Measurements from ENCODE around the gene ENOX1.
"Not testable (repeated sequence)": the region's sequence is repeated elsewhere in the genome, so short reads cannot be mapped to it uniquely, and the experiment has no call there.

Gene ENOX1

DNA sequence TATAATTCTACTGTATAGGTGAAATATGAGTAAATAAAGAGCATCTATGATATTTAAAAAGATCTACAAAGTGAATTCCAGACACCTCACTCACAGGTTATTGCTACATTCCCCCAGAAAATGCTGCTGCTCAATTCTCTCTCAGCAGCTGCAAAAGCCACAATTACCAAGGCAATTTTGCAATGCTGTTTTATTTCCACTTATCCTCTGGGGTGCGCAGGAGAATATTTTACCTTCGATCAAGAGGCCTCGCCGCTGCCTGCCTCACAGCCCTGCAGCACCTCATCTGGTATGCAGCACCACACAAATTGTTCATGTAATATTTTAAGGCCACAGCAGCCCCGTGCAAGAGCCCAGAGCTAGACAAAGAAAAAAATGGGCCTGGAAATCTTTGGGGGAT, 430.2 kb downstream of the ENOX1 start:
- no peak for DNase-seq (ENCODE audit: low spot score)

DNA sequence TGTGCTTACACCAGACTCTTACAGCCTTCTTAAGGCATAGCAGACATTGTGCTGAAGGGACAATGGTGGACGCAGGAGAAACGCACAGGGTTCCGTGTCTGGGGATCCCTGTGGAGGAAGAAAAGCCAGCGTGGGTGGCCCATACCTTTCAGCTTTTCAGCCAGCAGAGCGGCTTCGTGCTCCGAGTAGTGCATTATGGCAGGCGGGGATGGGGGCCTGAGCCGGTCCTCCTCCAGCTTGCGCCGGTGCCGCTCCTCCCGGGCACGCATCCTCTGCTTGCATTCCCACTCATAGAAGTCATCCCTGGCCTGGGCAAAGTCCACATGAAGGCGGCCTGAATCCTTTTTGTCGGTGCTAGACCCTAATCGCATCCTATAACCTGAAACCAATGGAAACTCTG, 431.0 kb downstream of the ENOX1 start:
- no peak for DNase-seq (ENCODE audit: low spot score)

DNA sequence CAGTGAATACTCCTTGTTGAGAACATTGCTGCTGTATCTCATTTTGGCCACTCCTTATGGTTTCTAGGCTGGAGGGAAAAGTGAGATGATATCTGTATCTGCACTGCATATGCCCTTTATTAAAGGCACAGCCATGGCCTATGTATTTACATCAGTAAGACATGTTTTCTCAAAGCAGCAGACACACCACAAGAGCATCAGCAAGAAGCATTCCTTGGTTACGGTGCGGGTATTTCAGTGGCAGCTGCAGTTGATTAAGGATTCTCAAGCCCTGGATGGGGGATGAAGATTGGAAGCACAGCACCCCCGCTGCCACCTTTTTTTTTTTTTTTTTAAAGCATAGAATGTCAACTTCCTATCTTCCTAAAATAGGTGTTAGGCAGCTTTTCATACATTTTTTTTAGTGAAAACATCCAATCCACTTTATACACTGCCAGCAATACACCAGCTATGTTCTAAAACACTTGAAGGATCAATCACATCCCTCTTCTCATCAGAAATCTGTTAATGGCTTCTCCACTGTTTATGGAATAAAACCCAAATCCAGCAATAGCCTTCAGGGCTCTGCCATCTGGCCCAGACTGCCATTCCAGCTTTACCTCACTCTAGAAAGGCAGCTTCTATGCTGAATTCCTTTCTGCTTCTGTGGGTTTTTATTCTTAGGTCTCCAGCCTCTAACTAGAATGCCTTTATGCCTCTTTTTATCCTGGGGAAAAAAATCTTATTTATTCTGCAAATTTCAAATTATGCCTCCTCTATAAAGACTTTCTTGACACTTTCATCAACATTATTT, 432.4 kb downstream of the ENOX1 start:
- DNase-seq (ENCODE audit: low spot score) = no peak

DNA sequence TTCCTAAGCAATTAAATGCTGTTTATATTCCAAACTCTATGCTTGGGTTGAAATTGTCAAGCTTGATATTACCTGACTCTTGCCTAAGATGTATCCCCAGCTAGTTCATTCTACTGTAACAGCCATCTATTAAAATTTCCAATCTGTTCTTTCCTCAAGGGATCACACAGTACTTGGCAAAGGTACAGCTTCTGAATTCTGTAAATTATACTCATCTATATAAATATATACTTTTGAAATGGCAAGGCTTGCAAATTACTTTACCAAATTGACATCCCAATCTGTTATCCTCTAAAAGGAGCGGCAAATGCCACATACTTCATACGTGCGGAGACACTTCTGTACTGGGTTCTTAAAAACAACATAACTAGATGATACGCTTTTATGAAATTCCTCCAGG, 433.1 kb downstream of the ENOX1 start:
- DNase-seq (ENCODE audit: low spot score) = no peak

DNA sequence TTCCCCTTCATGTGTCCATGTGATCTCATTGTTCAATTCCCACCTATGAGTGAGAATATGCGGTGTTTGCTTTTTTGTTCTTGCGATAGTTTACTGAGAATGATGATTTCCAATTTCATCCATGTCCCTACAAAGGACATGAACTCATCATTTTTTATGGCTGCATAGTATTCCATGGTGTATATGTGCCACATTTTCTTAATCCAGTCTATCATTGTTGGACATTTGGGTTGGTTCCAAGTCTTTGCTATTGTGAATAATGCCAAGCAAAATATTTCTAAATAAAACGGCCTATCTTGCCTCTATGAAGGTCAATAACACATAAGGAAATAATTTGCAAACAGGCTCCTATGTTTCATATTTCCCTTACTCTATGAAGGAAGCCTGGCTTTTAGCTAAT, 435.2 kb downstream of the ENOX1 start:
- not testable (repeated sequence) for DNase-seq (ENCODE audit: low spot score)

DNA sequence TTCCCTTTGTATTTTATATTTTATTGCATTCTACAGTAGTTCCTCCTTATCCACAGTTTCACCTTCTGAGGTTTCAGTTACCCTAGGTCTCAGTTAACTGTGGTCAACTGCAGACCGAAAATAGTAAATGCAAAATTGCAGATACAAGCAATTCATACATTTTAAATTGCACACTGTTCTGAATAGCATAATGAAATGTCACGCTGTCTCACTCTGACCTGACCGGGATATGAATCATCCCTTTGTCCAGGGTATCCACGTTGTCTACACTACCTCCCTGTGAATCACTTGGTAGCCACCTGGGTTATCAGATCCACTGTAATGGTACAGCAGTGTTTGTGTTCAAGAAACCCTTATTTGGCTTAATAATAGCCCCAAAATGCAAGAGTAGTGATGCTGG, 438.4 kb downstream of the ENOX1 start:
- peak; percentile 73 for DNase-seq (ENCODE audit: low spot score)

DNA sequence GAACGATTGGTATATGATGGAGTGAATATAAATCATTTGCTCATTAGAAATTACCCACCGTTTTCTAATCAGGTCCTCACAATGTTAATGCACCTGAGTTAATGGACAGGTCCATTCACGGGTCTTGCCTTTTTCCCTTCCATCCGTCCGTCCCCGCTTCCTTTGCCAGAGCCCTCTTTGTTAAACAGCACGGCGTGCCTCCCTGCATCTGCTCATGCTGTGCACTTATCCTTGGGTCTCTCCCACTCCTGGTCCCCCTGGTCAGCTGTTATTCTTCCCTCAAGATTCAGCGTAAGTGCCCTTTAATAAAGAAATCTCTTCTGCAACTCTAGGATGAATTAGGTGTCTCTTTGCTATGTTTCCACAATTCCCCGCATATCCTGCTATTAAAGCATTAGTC, 438.9 kb downstream of the ENOX1 start:
- DNase-seq (ENCODE audit: low spot score) = no peak

DNA sequence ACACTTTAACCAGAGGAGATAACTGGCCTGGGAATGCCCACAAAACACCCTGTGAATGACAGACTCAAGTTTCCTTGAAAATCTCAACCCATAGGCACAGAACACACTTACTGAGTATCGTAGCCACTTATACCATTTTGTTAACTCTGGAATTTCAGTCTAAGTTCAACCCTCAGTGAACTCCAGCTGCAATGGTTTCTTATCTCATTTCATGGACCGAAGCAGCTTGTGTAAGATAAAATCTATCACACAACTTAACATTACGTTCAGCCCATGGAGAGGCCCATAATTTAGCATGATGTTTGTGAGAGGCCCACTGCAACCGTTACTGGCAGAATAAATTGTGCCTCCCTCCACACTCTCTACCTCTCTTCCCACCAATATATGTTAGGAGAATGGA, 440.3 kb downstream of the ENOX1 start:
- no peak for DNase-seq (ENCODE audit: low spot score)

DNA sequence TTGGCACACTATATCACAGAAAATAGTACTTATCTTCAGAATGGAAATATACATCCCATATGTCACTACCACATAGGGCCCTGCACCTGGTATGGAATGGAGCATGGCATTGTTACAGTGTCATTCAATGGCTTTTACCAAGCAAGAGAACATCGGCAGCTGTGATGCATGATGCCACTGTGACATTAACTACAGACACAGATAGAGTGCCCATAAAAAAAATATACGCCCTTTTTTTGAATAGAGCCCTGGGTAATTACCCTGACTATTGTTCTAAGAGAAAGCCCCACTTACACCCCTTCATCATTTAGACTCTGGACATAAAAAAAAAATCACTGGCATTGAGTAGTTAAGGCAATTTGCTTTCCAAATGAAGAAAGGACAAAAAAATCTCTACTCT, 443.1 kb downstream of the ENOX1 start:
- DNase-seq (ENCODE audit: low spot score) = no peak

DNA sequence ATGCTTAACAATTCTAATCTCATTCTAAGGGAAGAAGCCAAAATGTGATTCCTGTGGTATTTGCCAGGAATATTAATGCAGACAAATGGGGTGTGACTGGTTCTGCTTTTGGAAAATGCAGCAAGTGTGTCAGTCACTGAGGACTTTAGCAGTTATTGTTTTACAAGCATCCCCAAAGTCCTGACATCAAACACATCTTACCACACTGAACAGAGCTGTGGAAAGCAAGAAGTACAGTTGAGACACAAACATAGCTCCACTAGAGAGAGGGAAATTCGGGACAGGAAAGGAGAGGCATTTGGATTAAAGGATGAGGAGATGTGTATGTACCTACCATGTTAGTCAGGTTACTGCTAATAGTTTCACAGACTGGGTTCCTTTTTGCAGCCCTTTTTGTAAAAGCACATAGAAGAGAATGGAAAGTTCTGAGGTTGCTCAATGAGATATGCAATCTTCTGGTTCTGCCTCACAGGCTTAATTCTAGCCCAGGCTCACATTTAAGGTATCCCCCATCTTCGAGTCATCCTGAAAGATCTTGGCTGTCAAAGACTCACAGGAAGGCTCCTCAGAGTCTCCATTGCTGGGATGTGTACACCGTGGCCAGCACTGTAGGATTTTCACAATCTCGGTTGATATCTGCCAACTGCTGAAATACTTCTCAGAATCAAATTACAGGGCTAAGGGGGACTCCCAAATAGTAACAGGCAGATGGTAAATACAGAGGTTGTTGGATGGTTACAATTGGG, 446.8 kb downstream of the ENOX1 start:
- DNase-seq (ENCODE audit: low spot score) = no peak

DNA sequence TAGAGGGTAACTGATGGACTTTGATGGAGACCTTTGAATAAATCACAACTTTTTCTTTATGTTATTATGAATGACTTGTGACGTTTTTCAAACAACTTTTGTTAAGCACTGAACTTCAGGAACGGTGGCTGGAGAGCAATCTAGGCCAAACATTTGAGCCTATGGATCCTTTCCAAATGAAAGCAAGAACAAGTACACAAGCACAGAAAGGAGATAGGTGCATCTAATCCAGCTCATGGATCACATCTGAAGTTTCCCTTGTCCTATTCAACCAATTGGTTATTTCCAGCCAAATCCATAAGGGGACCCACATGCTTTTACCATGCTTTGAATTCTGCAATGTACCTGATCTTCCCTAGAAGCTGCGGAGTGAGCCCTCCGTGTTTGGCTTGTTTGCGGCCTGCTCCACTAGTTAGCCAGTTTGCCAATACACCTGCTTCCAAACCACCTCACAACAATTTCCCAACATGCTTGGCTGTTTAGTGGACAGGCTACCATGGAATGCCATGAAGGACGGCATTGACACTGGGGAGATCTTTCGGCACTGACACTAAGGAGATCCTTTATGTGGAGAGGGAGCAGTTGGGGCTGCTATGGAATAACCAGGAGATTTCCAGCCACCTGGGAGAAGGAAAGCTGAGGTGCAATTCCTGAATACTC, 447.5 kb downstream of the ENOX1 start:
- DNase-seq (ENCODE audit: low spot score) = no peak

DNA sequence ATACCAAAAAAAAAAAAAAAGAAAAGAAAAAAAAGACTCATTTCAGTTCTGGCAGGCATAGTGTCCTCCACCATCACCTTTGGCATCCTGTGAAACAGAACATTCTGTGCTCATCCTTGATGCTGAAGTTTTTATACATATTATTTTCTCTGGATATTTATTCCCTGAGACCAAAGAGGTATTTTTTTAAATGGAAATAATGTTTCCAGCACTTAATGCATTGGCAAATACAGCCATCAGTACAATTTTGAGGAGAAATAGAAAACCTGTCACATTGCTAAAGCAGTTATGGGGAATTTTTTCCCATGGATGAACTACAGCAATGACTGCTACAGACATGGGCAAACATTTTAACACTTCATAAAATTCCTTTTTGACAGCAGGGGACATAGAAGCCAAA, 451.0 kb downstream of the ENOX1 start:
- DNase-seq (ENCODE audit: low spot score) = no peak

DNA sequence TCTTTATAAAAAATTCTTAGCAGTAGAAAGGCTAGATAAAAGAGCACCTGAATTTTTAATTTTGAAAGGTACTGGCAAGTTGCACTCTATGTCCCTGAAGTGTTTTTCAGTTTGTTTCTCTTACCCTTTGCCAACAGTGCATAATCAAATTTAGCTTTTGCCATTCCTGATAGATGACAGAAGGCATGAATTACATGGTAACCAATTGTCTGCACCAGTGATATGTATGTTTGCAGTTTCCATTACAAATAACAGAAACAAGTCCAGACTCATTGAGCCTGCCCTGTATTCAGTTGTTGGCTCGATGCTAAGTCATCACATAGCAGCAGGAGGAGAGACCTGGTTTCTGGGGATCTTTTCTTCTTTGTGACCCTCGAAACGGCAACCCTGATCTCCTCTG, 453.6 kb downstream of the ENOX1 start:
- no peak for DNase-seq (ENCODE audit: low spot score)

DNA sequence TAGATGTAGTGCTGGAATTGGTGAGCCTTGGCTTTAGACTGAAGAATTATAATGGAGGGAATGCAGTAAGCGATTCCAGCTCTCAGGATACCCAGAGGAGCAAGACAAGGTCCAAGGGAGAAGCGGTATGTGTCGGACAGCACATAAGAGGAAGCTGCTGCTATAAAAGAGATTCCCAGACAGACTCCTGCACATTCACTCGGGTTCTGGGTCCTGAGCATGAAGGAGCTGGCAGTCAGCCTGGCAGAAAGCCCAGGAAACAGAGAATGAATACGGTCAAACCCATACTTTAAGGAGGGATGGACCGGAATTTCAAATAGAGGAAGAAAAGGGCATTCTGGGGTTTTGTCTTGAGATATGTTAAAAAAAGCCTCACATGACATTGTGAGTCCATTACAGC, 455.1 kb downstream of the ENOX1 start:
- no peak for DNase-seq (ENCODE audit: low spot score)

DNA sequence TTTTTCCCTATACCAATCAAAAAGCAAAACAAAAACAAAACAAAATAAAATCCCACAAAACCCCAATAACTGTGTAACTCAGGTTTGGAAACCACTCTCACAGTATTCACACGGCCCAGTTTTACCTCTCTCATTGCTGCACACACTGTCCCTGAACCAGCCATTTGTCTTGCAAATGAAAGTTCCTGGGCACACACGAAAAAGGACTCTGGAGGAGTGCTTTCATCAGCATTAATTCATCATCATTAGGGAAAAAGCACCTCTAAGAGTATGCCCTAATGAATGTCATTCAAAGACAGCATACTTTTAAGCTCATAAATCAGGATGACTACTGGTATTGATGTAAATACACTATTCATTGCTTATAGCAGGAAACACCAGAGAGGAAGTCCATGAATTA, 457.1 kb downstream of the ENOX1 start:
- DNase-seq (ENCODE audit: low spot score) = no peak

DNA sequence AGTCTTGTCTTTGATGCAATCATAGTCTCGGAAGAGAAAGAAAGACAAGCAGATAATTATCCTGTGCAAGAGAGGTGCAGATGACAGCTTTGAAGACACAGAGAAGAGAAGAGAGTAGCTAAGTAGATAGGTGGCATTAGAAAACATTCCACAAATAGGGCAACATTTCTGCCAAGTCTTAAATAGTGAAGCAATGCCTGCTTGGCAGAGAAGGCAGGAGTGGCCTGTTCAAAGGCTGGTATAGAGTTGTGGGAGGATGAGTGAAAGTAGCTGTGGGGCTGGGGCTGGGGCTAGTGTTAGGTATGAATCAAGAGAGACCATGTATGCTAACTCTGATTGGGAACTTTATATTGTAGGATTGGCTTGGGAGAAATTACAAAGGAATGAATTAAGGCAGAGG, 457.9 kb downstream of the ENOX1 start:
- DNase-seq (ENCODE audit: low spot score) = no peak

DNA sequence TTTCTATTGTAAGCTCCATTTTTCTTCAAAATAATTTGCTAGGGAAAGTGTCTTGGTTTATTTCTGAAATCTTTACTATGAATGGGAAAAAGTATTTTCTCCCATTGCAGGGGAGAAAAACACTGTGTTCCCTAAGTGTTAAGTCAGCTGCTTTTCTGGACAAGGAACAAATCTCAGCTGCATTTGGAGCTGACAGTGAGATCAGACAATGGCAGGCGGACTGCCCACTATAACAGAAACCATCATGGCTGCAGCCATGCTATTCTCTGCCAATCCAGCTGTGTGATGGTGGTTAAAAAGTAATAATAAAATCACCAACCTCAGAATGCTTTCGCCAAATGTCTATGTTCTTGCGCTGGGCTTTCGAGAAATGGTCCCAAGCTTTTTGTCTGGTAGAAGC, 460.7 kb downstream of the ENOX1 start:
- DNase-seq (ENCODE audit: low spot score) = no peak

DNA sequence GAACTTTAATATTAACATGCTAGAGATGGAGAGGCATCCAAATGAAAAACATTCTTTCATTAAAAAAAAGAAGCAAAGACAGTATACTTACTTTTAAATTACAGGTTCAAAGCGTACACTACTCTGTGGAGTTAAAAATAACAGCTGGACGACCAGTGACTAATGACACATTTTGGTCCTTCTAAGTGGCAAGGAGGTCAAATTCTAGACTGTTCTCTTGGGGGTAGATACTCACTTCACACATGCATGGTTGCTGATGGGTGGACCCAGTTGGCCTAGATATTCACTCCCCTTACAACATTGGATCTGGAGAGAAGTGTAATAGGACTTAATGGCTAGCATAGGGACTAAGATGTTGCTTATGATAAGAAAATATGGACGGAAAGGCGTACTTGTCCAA, 461.1 kb downstream of the ENOX1 start:
- DNase-seq (ENCODE audit: low spot score) = no peak

DNA sequence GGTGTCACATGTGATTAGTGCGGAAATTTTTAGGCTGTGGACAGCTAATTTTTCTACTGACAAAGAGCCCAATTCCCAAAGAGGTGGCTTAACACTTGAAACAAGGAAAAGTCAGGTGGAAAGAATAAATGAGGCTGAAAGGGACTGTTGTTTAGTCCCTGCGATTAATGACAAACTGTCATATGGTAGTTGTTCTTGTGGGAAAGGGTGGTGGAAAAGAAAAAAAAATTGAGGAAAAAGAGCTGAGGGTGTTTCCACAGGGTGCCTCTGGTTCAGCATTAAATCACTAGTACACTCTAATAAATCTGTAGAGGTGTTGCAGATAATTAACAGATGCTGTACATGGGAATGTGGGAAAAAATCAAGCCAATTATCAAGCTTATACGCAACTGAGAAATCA, 462.6 kb downstream of the ENOX1 start:
- no peak for DNase-seq (ENCODE audit: low spot score)

DNA sequence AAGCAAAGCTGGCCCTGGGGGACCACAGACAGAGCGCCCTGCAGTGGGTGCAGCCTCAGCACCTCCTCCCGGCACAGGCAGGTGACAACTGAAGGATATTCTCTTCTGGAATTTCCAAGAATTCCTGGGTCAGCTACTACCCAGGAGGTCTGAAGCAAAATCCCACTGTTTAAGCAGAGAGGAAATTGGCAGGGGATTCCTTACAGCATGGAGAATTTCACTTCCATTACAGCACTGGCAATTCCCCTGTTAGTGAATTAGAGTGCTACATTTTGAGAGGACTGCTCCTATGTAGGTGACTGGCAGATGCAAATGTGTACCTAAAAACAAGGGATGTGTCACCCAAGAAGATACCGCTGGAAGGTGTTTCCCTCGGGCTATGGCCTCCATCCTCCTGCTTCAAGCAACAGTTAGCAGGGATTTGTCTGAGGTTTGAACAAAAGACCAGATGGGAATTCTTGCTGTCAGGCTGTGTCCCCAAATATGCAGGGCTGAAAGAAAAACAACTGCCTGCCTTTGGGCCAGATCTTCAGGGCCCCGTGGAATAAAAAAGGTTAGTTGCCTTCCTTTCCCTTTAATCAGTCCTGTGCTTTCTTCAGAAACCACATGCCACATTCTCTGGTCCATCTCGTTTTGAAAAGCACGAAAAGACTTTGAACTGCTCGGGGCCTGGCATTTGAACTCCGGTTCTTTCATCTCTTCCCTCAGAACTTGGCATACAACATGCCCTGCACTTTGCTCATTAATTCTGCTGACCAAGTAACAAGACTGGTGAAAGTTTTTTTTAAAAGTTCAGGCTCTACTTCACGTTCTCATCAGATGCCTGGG, 466.9 kb downstream of the ENOX1 start:
- DNase-seq (ENCODE audit: low spot score) = no peak

DNA sequence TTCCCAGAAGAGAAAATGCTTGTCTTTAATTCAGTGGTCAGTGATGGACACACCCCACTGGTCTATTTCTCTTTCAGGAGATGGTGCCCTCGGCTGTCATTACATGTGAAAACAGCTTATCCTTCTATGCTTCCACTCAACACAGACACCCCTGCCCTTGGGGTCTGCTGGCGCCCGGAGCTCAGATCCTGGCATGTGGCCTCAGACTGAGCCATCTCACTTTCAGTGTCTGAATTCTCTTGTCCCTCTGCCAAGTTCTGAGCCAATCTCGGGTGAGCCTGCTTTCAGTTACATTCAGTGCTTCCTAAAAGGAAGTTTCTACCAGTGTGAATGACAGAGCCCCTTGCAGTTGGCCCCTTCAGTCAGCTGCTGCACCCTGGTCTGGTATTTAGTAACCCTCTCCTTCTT, 469.8 kb downstream of the ENOX1 start:
- no peak for DNase-seq (ENCODE audit: low spot score)

DNA sequence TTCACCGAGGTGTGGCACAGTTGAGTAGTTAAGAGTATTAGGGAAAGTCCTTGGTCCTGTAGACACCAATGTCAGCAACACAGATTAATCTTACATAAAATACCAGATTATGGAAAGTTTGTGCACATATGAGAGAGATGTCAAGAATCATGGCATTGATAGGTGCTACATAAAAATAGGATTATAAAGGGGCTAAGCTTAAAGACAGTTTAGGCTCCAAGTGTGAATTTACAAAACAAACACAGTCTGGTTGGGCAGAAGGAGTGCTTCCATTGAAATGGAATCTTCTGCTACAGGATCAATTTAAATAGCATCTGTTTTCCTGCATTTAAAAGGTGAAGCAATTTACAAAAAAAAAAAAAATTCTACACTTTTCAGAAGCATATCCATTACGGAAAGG, 470.5 kb downstream of the ENOX1 start:
- no peak for DNase-seq (ENCODE audit: low spot score)
